K562 (cell line): ENCODE measurements around the gene PLAA.

Experiments used
- CTCF ChIP-seq, 3 experiments: IDR thresholded peaks in 2 of 3; conservative IDR thresholded peaks in 1 of 3; 2 replicates each; pipeline ENCODE4 v1.5.1; 2011 to 2012; ENCODE audit warnings: low read length in 3 of 3, mild to moderate bottlenecking in 3 of 3, control low read depth in 2 of 3, improper control_type of control experiment in 1 of 3, inconsistent platforms in 1 of 3, low read depth in 1 of 3, mixed read lengths in 1 of 3, moderate library complexity in 1 of 3; ENCODE audit not compliant: insufficient read depth in 2 of 3
- FIP1L1 ChIP-seq: fragments of 200-400 bp; formaldehyde crosslinking; IDR thresholded peaks from 2 replicates; pipeline ENCODE4 v1.6.1; 2018; ENCODE audit warnings: mild to moderate bottlenecking, low read depth, low read length; ENCODE audit not compliant: poor library complexity, severe bottlenecking
- MYNN ChIP-seq, 2 experiments: sonication (generic); formaldehyde crosslinking in 1 of 2; IDR thresholded peaks; 2 replicates each; pipeline versions ENCODE4 v1.5.0 to v1.6.1; 2016 to 2020; ENCODE audit warnings: antibody characterized with exemption in 1 of 2, missing genetic modification reagents in 1 of 2
- NFE2L1 ChIP-seq: fragments of 450-650 bp; IDR thresholded peaks from 2 replicates; pipeline ENCODE4 v1.6.1; 2016; ENCODE audit warnings: missing genetic modification characterization, low read depth, mild to moderate bottlenecking, missing compliant biosample characterization, moderate library complexity, borderline replicate concordance
- POLR2AphosphoS2 ChIP-seq: IDR thresholded peaks from 2 replicates; pipeline ENCODE4 v1.6.1; 2012; ENCODE audit warnings: low read length, improper control_type of control experiment

GRCh38 chr9:26946753-26947727 is at the start of gene PLAA:
- TF ChIP-seq MYNN (IDR thresholded peaks at IDR 0.05) (no peak), MYNN (CRISPR knock-in tag; IDR thresholded peaks at IDR 0.05) (no peak), NFE2L1 (tag) (no peak), CTCF (IDR thresholded peaks at IDR 0.05 in 2 of 3, conservative IDR thresholded peaks at IDR 0.05 in 1 of 3; ENCODE audit: insufficient read depth in 2 of 3, low read depth in 1 of 3, low read length in 3 of 3) (no peak; a peak in 1 of 6 replicates), POLR2AphosphoS2 (no peak), FIP1L1 (no peak)
